Activated T-cell treated with anti-CD3 and anti-CD28 coated beads for 48 hours (primary cell): ENCODE measurements around the gene STRADA.
"Not testable (repeated sequence)": the region's sequence is repeated elsewhere in the genome, so short reads cannot be mapped to it uniquely, and the experiment has no call there.

ENCODE experiments used
- DNase-seq: peaks from one replicate; pipeline ENCODE4 v3.0.0-alpha.2; 2020; ENCODE audit warnings: low read depth

The STRADA gene

DNA sequence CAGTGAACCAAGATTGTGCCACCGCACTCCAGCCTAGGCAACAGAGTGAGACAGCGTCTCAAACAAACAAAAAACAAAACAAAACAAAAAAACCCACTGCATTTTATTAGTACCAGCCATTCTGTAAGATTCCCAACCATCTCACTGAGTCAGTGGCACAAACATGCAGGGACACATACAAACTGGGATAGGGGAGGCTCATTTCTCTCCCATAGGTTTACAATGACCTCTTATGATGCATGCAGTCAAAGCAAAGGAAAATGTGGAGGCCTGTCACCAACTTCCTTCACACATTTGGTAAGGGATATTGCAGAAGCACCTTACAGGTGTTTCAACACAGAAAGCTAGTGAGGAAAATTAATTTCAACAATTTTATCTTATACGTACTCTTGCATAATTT is 12.4 kb upstream of the STRADA start:
- DNase-seq: no peak

GRCh38 chr17:63753215-63753614 is 11.6 kb upstream of the STRADA start:
- no peak for DNase-seq

GRCh38 chr17:63752707-63753106 is 11.1 kb upstream of the STRADA start:
- no peak for DNase-seq

DNA sequence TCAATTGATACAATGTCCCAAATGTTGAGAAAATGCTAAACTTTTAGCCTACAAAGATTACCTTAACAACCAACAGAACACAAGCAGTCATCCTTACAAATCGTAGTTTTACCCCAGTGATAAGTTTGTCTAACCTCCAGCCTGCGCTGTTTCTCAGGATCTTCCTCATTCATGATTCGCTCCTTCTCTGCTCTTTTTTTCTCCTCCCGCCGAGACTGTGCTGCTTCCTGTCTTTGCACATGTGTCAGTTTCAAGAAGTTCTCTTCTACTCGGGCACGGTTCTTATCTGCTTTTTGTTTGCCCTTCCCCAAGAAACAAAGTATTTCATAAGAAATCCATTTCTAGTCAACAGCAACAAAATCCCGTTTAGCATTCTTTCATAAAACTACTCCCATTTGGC is 10.2 kb upstream of the STRADA start:
- DNase-seq: no peak

DNA sequence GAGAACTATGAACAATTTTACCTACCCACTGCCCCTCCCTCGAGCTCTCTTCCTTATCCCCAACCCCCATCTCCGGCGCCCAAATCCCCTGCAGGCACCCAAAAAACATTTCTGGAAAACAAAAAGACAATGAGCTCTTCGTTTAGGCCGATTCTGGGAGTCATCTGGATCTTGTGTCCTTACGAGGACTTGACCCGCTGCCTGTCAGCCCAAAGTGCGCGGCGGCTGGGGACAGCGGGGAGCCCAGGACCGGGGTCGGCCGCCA is 524 bp downstream of the STRADA start:
- peak; percentile 37 for DNase-seq

GRCh38 chr17:63740464-63741142 is 996 bp downstream of the STRADA start:
- DNase-seq: no peak

DNA sequence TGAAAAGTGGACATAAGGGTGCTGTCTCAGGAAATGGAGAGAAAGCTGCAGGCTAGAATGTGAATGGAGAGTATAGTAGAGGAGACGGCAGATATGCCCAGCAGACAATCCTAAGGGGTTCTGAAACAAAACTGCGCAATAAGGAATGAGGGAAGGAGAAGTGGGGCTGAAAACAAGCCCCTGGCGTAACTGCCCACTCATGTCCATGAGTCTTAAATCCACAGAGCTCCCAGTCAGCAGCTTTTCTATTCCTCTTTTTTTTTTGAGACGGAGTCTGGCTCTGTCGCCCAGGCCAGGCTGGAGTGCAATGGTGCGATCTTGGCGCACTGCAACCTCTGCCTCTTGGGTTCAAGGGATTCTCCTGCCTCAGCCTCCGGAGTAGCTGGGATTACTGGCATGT is 5.9 kb downstream of the STRADA start:
- DNase-seq: no peak

DNA sequence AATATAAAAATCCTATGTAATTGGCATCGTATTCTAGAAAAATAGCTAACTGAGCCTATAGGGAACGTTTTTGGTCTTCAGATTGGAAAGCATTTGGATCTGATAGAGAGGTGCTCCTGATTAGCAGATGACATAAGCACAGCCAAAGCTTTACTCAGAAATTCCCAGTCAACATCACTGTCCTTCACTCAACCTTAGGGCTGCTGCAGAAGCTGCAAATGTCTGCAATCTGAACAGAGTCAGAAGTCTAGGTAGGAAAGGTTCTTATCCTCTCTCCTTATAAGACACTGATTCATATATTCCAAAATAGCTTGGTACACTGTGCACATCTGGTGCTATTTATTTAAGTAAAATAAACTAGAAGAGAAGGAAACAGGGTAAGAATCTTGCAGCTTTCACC is 19.2 kb downstream of the STRADA start:
- DNase-seq: no peak

GRCh38 chr17:63720194-63720593 is 21.4 kb downstream of the STRADA start:
- DNase-seq: not testable (repeated sequence)

DNA sequence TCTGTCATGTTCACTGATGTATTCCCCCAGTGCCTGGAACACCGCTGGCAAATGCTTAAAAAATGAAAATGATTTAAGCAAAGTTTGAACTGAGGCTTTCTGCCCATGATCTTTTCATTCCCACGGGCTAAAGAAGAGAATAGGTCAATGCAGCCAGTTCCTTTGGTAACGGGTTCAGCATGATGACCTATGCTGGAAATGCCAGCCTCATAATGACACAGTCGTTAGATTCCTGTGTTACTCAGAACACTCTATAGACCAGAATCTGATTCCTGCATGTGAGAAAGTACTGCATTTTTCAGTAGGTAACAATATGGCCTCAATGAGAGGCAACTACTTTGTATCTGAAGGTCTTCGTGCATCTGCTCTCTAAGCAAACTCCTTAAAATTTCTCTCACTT is 22.6 kb downstream of the STRADA start:
- DNase-seq: no peak

GRCh38 chr17:63716426-63716825 is 25.2 kb downstream of the STRADA start:
- no peak for DNase-seq

- no peak for DNase-seq
Observed at GRCh38 chr17:63714550-63715277, 26.9 kb downstream of the STRADA start.

DNA sequence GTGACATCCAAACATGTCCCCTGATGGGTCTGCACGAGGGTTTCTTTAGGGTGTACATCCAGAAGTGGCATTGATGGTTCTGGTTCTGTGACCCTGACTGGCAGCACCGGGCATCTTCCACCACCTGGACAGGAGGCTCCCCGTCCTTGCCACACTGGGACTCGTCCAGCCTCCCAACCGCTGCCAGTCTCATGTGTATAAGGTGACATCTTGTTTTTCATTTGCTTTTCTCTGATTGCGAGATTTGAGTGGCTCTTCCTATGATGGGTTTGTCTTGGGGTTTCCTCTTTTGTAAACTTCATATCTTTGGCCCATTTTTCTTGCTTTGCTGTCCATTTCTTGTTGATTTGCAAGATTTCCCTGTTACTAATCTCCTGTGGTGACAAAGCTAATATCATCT is 32.5 kb downstream of the STRADA start:
- DNase-seq: no peak

DNA sequence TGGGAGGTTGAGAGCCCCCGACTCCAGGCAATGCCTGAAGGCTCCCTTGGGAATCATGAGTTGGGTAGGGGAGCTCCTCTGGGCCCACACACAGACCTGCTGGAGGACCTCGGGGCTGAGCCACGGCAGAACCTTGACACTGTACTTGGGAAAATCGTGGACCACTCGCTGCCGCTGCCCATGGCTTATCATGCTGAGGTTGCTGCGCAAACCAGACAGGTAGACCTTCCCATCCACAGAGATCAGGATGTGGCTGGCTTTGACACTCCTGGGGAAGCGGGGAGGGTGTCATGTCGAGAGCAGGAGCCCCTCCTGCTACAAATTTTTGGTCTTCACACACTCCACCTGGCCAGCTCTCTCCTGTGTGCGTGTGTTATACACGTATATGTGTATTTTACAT is 34.4 kb downstream of the STRADA start:
- no peak for DNase-seq

- DNase-seq: no peak
Observed at GRCh38 chr17:63706336-63707082, 35.1 kb downstream of the STRADA start.

DNA sequence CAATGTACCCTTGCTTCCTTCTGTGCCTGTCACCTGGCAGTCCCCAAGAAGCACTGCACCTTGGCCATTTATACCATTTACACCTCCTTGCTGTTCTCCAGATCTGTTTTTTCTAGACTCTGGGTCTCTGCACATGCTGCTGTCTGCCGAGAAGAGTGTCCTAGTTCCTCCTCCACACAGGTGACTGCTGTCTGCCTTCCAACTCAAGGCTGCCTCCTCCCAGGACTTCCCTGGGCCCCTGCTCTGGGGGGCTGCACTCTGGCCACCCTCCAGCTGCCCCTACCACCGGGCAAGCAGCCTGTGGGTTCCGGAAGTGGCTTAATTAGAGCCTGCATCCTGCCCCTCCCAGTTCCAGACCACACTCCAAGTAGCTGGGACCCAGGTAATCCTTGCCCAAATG is 35.9 kb downstream of the STRADA start:
- no peak for DNase-seq

DNA sequence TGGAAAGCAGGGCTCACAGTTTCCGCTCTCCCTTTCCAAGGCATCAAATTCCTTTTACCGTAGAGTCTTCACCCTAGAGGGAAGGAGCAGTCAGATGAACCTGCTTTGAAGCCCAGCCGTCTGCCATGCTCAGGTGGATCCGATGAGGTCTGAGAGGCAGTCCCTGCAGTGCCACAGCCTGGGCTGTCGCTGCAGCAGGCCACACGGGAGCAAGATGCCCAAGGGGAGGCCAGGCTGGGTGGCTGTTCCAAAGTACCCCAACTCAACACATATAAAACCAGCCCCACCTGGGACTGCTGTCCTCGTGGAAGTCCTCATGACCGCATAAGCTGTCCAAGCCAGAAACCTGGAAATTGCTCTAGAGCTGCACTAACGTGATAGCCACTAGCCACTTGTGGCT is 36.8 kb downstream of the STRADA start:
- no peak for DNase-seq

DNA sequence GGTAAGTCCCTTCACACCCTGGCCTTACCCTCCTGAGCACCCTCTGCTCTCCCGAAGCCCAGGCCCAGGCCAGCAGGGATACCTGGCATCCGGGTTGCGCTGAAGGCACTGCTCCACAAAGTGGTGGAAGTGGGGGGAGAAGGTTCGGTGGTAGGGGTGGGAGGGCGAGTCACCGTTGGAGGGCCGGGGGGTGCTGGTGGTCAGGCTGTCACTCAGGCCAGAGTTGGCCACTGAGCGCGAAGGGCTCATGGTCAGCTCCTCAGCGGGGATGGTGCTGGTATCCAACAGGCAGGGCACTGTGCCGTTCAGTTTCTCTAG is 37.4 kb downstream of the STRADA start:
- DNase-seq: no peak

GRCh38 chr17:63703556-63704258 is 37.9 kb downstream of the STRADA start:
- no peak for DNase-seq

DNA sequence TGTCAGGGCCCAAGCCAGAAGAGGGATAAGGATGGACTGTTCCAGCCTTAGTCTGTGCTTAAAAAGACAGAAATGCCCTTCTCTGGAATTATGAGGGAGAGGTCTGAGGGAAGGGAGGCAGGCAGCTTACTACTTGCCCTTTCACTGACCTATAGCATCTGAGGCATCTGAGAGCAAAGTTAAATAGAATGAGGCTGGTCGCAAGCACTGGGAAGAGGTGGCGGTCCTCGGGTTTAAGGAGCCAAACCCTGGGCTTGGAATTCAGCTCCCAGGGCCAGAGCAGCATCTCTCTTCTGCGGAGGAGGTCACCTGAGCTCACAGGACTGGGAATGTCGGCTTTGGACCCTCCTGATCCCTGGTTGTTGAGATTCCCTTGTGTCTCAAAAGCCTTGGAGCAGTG is 38.6 kb downstream of the STRADA start:
- DNase-seq: no peak

DNA sequence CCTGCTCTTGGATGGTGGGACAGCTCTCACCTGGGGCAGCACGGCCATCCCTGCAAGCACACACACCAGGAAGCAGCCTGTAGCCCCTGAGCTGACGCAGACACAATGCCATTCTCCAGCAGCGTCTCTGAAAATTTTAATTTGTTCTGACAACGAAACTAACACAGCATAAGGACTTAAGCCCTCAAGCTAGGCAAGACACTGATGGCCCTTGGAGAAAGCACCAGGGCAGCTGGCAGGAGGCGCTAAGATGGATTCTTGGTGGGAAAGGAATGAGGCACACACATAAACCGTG is 38.9 kb downstream of the STRADA start:
- DNase-seq: no peak

DNA sequence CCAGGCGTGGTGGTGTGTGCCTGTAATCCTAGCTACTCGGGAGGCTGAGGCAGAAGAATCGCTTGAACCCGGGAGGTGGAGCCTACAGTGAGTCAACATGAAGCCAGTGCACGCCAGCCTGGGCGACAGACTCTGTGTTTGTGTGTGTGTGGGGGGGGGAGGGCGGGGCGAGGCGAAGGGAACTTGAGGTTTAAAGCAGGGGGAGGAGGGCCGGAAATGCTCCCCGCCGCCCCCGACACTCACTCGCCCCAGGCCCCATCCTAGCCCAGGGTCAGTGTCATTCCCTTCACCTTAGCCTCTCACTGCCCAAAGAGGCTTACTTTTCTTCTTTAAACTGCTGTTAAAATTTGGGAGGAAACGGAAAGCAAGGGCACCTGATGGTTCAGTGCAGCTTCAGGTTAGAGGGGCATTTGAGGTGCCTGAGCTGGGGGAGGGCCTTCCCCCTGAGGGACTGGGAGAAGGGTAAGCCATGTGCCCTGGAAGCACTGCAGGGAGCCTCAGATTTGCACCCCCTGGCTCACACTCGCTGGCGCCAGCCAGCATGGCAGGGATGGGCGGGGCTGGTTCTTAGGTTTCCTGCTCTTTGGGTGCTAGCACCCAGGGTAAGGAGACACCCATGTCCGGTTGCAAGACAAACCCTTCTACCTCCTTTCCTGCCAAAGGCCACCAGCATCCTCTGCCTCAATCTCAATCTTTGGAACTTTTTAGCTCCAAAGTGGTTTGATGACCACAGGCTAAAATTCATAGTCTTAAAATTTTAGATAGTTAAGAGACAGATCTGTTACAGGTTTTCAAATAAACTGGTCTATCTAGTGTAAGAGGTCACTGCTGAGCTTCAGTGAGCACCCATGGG is 39.5 kb downstream of the STRADA start:
- peak; percentile 65 for DNase-seq
